ENCODE results near the gene TSACC. TPM values are rescaled to one million over a fixed set of nuclear protein-coding genes. Genes with fewer than 3 reads are reported as not detected.
A peak's percentile ranks its signal among the peaks of the same experiment; 100 is the strongest.

Gene TSACC
- total and polyA plus RNA-seq, 12 donors, result 0.70 to 4.2 (median 0.90) TPM; not detected in 3

- no peak for DNase-seq
- H3K4me3 ChIP-seq, result no peak overlapping the region
- H3K9me3 ChIP-seq (replicated peaks in 1 of 3), result no peaks in the 10 kb centered on the region
- peaks cover 27% of the 10 kb centered on the region for H3K27me3 ChIP-seq
- no peak overlapping the region for H3K27ac ChIP-seq
- 71 to 85% (median 81%) methylated on average over 8 of the region's 8 CpGs for WGBS, 4 donors
- no peaks in the 10 kb centered on the region for H3K36me3 ChIP-seq (replicated peaks in 1 of 2)
- no peaks in the 10 kb centered on the region for H3K4me1 ChIP-seq (replicated peaks in 1 of 2)
- intact Hi-C loops (cut with DNase I), result no loop called here
- TF ChIP-seq POLR2A (IDR thresholded peaks at IDR 0.05), result no peak
- no peak for TF ChIP-seq CTCF (IDR thresholded peaks at IDR 0.05)
Measured at GRCh38 chr1:156391701-156392100, 53.4 kb downstream of the TSACC start.

- Histone ChIP-seq H3K27me3 (peaks cover 27% of the 10 kb centered on the region), H3K4me3 (no peak overlapping the region), H3K27ac (no peak overlapping the region), H3K9me3 (replicated peaks in 1 of 3) (no peaks in the 10 kb centered on the region), H3K36me3 (replicated peaks in 1 of 2) (no peaks in the 10 kb centered on the region), H3K4me1 (replicated peaks in 1 of 2) (no peaks in the 10 kb centered on the region)
- no peak for TF ChIP-seq CTCF (IDR thresholded peaks at IDR 0.05)
- no peak for TF ChIP-seq POLR2A (IDR thresholded peaks at IDR 0.05)
- WGBS, 4 donors, result 81 to 91% (median 87%) methylated on average over 13 of the region's 13 CpGs
- intact Hi-C loops (cut with DNase I), result no loop called here
- no peak for DNase-seq
Measured at GRCh38 chr1:156392452-156392853, 54.1 kb downstream of the TSACC start.

DNA sequence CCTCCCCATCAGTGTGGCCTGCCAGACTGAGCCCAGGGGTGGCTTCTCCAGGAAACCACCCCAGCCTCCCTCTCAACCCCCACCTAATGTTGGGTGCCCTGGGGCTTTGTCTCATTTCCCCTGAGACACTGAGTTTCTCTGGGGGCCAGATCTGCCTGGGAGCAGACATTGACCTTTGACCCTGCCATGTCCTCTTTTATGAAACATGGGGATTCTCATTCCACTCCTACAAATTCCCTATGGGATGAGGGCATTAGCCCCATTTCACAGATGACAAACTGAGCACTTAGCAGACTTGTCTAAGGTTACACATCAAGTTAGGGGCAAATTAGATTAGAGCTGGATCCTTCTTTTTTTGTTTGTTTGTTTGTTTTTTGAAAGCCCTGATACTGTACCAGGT lies 54.8 kb downstream of the TSACC start:
- Histone ChIP-seq H3K36me3 (replicated peaks in 1 of 2) (no peaks in the 10 kb centered on the region), H3K27ac (no peak overlapping the region), H3K9me3 (replicated peaks in 1 of 3) (no peaks in the 10 kb centered on the region), H3K4me3 (no peak overlapping the region), H3K4me1 (replicated peaks in 1 of 2) (no peaks in the 10 kb centered on the region), H3K27me3 (peaks cover 20% of the 10 kb centered on the region)
- intact Hi-C loops (cut with DNase I), result no loop called here
- TF ChIP-seq CTCF (IDR thresholded peaks at IDR 0.05) (no peak), POLR2A (IDR thresholded peaks at IDR 0.05) (no peak)
- DNase-seq, result no peak

GRCh38 chr1:156394082-156394481 lies 55.8 kb downstream of the TSACC start:
- no peak overlapping the region for H3K27ac ChIP-seq
- 34 to 63% (median 54%) methylated on average over 7 to 9 of the region's 9 CpGs for WGBS, 4 donors
- peaks cover 10% of the 10 kb centered on the region for H3K27me3 ChIP-seq
- no peaks in the 10 kb centered on the region for H3K9me3 ChIP-seq (replicated peaks in 1 of 3)
- TF ChIP-seq POLR2A (IDR thresholded peaks at IDR 0.05), result no peak
- no peak for TF ChIP-seq CTCF (IDR thresholded peaks at IDR 0.05)
- no peaks in the 10 kb centered on the region for H3K4me1 ChIP-seq (replicated peaks in 1 of 2)
- H3K36me3 ChIP-seq (replicated peaks in 1 of 2), result no peaks in the 10 kb centered on the region
- no peak overlapping the region for H3K4me3 ChIP-seq
- DNase-seq, result peak in 6 of 7 donors; percentile 60 to 69 (median 64)
- intact Hi-C loops (cut with DNase I), result no loop called here
